Glutamatergic neuron (in vitro differentiated cells): ENCODE data around the gene MAP3K7. TPM values are rescaled to one million over a fixed set of nuclear protein-coding genes. Genes with fewer than 3 reads are reported as not detected.

Source experiments
- DNase-seq: peaks from one replicate; pipeline ENCODE4 v3.0.0; 2022
- H3K27ac Mint-ChIP-seq: one replicate; pipeline ENCODE4 v1.8.0; 2020; ENCODE audit warnings: mild to moderate bottlenecking, mixed read lengths, inconsistent platforms; ENCODE audit not compliant: unreplicated experiment
- H3K27me3 Mint-ChIP-seq: one replicate; pipeline ENCODE4 v1.8.0; 2020; ENCODE audit warnings: mild to moderate bottlenecking, moderate library complexity, mixed read lengths, inconsistent platforms; ENCODE audit not compliant: unreplicated experiment
- H3K36me3 Mint-ChIP-seq: one replicate; pipeline ENCODE4 v1.8.0; 2020; ENCODE audit warnings: mild to moderate bottlenecking, mixed read lengths, inconsistent platforms; ENCODE audit not compliant: unreplicated experiment
- H3K4me1 Mint-ChIP-seq: one replicate; pipeline ENCODE4 v1.8.0; 2020; ENCODE audit warnings: mild to moderate bottlenecking, low read depth, mixed read lengths, inconsistent platforms; ENCODE audit not compliant: unreplicated experiment
- H3K4me3 Mint-ChIP-seq: one replicate; pipeline ENCODE4 v1.8.0; 2020; ENCODE audit warnings: mild to moderate bottlenecking, mixed read lengths, inconsistent platforms; ENCODE audit not compliant: unreplicated experiment
- H3K9me3 Mint-ChIP-seq: one replicate; pipeline ENCODE4 v1.8.0; 2020; ENCODE audit warnings: mild to moderate bottlenecking, moderate library complexity, mixed read lengths, inconsistent platforms; ENCODE audit not compliant: unreplicated experiment
- CTCF ChIP-seq: fragments of 200-600 bp; sonication (generic); IDR thresholded peaks from one replicate; pipeline ENCODE4 v1.5.0; 2021; ENCODE audit not compliant: partially characterized antibody, unreplicated experiment
- total RNA-seq: library from RNA; stranded (reverse); fragmentation: NEBNext Ultra II Directional; extraction: Animal tissue kit (Norgen Biotek cat#: 25700); gene quantifications from one replicate; pipeline ENCODE4 v1.2.1, GENCODE V29; 2021; ENCODE audit not compliant: unreplicated experiment

MAP3K7 gene
- total RNA-seq, 1 donor from 2014 or later: 39.4 TPM

GRCh38 chr6:90538278-90539046 is 48.4 kb downstream of the MAP3K7 start:
- Mint-ChIP-seq H3K36me3 (no peaks in the 10 kb centered on the region), H3K27me3 (no peaks in the 10 kb centered on the region), H3K27ac (no peak overlapping the region), H3K4me3 (no peak overlapping the region), H3K4me1 (peaks cover 19% of the 10 kb centered on the region), H3K9me3 (no peaks in the 10 kb centered on the region)
- no peak for TF ChIP-seq CTCF
- no peak for DNase-seq

GRCh38 chr6:90537723-90538258 is 49.1 kb downstream of the MAP3K7 start:
- peaks cover 23% of the 10 kb centered on the region for H3K4me1 Mint-ChIP-seq
- H3K27ac Mint-ChIP-seq: peak overlapping the region; percentile 65
- no peak for DNase-seq
- no peaks in the 10 kb centered on the region for H3K9me3 Mint-ChIP-seq
- H3K4me3 Mint-ChIP-seq: no peak overlapping the region
- no peaks in the 10 kb centered on the region for H3K27me3 Mint-ChIP-seq
- H3K36me3 Mint-ChIP-seq: no peaks in the 10 kb centered on the region
- no peak for TF ChIP-seq CTCF

DNA sequence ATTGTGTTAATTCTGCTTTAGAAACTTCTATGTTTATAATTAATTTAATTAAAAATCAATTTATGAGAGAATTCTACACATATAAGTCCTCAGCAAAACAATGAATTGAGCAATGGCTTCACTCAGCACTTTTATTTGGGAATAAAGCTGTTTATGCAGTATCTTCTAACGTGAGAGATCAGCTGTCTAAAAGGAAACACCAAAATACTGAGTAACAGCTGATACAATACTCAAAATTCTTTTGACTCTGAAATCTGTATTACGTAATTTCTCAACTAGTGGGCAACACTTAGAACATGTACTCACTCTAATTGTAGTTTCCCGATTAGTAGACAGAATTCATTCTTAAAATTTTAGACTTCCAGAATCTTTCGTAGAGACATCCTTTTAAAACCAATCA is 49.8 kb downstream of the MAP3K7 start:
- DNase-seq: no peak
- Mint-ChIP-seq H3K9me3 (no peaks in the 10 kb centered on the region), H3K27ac (peak overlapping the region; percentile 52), H3K36me3 (no peaks in the 10 kb centered on the region), H3K4me3 (no peak overlapping the region), H3K27me3 (no peaks in the 10 kb centered on the region), H3K4me1 (peaks cover 23% of the 10 kb centered on the region)
- no peak for TF ChIP-seq CTCF

- Mint-ChIP-seq H3K9me3 (no peaks in the 10 kb centered on the region), H3K27ac (peak overlapping the region; percentile 48), H3K4me3 (no peak overlapping the region), H3K36me3 (no peaks in the 10 kb centered on the region), H3K4me1 (peaks cover 23% of the 10 kb centered on the region), H3K27me3 (no peaks in the 10 kb centered on the region)
- no peak for TF ChIP-seq CTCF
- no peak for DNase-seq
Measured at GRCh38 chr6:90536520-90536919, 50.4 kb downstream of the MAP3K7 start.

GRCh38 chr6:90534337-90535025 is 52.4 kb downstream of the MAP3K7 start:
- Mint-ChIP-seq H3K9me3 (no peaks in the 10 kb centered on the region), H3K36me3 (no peaks in the 10 kb centered on the region), H3K27ac (no peak overlapping the region), H3K4me3 (no peak overlapping the region), H3K27me3 (no peaks in the 10 kb centered on the region), H3K4me1 (peaks cover 23% of the 10 kb centered on the region)
- no peak for DNase-seq
- no peak for TF ChIP-seq CTCF
